ENCODE data around the gene TMEM53. TPM values are rescaled to one million over a fixed set of nuclear protein-coding genes. Genes with fewer than 3 reads are reported as not detected.
A peak's percentile ranks its signal among the peaks of the same experiment; 100 is the strongest.

TMEM53 gene
- polyA plus RNA-seq, 1 of the 3 experiments (the other 2 are of a cell fraction) = 14.9 TPM

DNA sequence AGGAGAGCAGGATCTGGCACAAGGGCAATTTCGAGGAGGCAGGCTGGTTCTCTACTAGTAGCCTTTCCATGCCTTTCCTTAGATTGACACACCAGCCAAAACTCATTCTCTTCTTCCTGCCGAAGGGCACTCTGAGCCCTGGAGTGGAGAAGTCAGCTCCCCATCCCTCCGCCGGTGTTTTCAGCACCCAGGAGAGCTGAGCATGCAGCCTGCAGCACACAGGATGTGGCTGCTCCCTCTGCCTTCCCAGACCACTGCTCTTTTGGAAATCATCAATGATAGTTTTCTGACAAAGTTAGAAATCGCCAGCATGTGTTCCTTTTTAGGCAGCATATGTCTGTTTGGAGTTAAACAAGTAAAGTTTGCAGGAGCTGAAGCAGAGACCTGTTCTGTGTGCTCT lies 45.0 kb upstream of the TMEM53 start:
- Histone ChIP-seq H3K27ac (ENCODE audit: low read depth in 2 of 2, low read length in 1 of 2) (no peak overlapping the region), H3K4me2 (no peak overlapping the region), H3K79me2 (ENCODE audit: insufficient read depth) (no peaks in the 10 kb centered on the region), H3K4me1 (ENCODE audit: control insufficient read depth in 1 of 2, insufficient read depth in 2 of 2, low read depth in 1 of 2, low read length in 1 of 2) (no peaks in the 10 kb centered on the region), H2AFZ (ENCODE audit: low read depth) (no peak overlapping the region), H3K9ac (no peak overlapping the region), H3K9me3 (no peaks in the 10 kb centered on the region), H3K27me3 (ENCODE audit: insufficient read depth) (no peaks in the 10 kb centered on the region), H3K9me2 (no peaks in the 10 kb centered on the region), H3F3A (replicated peaks; ENCODE audit: insufficient read depth) (peaks cover 19% of the 10 kb centered on the region), H4K20me1 (ENCODE audit: insufficient read depth) (no peaks in the 10 kb centered on the region), H3K36me3 (replicated peaks in 1 of 2; ENCODE audit: control insufficient read depth in 1 of 2, insufficient read depth in 2 of 2, low read length in 1 of 2) (no peaks in the 10 kb centered on the region), H3K4me3 (ENCODE audit: low read depth in 2 of 2, low read length in 1 of 2) (no peak overlapping the region)
- TF ChIP-seq, protein P1, sequence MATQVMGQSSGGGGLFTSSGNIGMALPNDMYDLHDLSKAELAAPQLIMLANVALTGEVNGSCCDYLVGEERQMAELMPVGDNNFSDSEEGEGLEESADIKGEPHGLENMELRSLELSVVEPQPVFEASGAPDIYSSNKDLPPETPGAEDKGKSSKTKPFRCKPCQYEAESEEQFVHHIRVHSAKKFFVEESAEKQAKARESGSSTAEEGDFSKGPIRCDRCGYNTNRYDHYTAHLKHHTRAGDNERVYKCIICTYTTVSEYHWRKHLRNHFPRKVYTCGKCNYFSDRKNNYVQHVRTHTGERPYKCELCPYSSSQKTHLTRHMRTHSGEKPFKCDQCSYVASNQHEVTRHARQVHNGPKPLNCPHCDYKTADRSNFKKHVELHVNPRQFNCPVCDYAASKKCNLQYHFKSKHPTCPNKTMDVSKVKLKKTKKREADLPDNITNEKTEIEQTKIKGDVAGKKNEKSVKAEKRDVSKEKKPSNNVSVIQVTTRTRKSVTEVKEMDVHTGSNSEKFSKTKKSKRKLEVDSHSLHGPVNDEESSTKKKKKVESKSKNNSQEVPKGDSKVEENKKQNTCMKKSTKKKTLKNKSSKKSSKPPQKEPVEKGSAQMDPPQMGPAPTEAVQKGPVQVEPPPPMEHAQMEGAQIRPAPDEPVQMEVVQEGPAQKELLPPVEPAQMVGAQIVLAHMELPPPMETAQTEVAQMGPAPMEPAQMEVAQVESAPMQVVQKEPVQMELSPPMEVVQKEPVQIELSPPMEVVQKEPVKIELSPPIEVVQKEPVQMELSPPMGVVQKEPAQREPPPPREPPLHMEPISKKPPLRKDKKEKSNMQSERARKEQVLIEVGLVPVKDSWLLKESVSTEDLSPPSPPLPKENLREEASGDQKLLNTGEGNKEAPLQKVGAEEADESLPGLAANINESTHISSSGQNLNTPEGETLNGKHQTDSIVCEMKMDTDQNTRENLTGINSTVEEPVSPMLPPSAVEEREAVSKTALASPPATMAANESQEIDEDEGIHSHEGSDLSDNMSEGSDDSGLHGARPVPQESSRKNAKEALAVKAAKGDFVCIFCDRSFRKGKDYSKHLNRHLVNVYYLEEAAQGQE (IDR thresholded peaks at IDR 0.05; ENCODE audit: low read depth, low read length) = peak; percentile 56; the same call in 1 of the 2 replicates
- no peak for TF ChIP-seq RFX5 (IDR thresholded peaks at IDR 0.05; ENCODE audit: low read length)
- no peak for DNase-seq
- ChIA-PET CTCF (interaction anchor here (7.8 kb wide), 1 partner anchor 10 kb away, joined by 52 read pairs; the partner anchor contains the start of gene RNU5D-1), POLR2A (no interaction called here)
- WGBS (ENCODE audit: low lambda C conversion rate) = 89% methylated on average over 4 of the region's 5 CpGs

- DNase-seq = no peak
- Histone ChIP-seq H3F3A (replicated peaks; ENCODE audit: insufficient read depth) (peaks cover 19% of the 10 kb centered on the region), H3K36me3 (replicated peaks in 1 of 2; ENCODE audit: control insufficient read depth in 1 of 2, insufficient read depth in 2 of 2, low read length in 1 of 2) (no peaks in the 10 kb centered on the region), H3K4me1 (ENCODE audit: control insufficient read depth in 1 of 2, insufficient read depth in 2 of 2, low read depth in 1 of 2, low read length in 1 of 2) (no peaks in the 10 kb centered on the region), H3K9ac (no peak overlapping the region), H3K9me2 (no peaks in the 10 kb centered on the region), H3K27me3 (ENCODE audit: insufficient read depth) (no peaks in the 10 kb centered on the region), H3K27ac (ENCODE audit: low read depth in 2 of 2, low read length in 1 of 2) (no peak overlapping the region), H3K79me2 (ENCODE audit: insufficient read depth) (no peaks in the 10 kb centered on the region), H3K4me2 (no peak overlapping the region), H2AFZ (ENCODE audit: low read depth) (no peak overlapping the region), H3K4me3 (ENCODE audit: low read depth in 2 of 2, low read length in 1 of 2) (no peak overlapping the region), H4K20me1 (ENCODE audit: insufficient read depth) (no peaks in the 10 kb centered on the region), H3K9me3 (no peaks in the 10 kb centered on the region)
- ChIA-PET POLR2A (no interaction called here), CTCF (interaction anchor here (1.8 to 7.8 kb wide), 3 partner anchors 10 to 21 kb away, joined by 5 to 52 read pairs (median 9); partner anchors contain the start of gene RNU5D-1)
- 80% methylated on average over 5 of the region's 6 CpGs for WGBS (ENCODE audit: low lambda C conversion rate)
- TF ChIP-seq, protein P2, sequence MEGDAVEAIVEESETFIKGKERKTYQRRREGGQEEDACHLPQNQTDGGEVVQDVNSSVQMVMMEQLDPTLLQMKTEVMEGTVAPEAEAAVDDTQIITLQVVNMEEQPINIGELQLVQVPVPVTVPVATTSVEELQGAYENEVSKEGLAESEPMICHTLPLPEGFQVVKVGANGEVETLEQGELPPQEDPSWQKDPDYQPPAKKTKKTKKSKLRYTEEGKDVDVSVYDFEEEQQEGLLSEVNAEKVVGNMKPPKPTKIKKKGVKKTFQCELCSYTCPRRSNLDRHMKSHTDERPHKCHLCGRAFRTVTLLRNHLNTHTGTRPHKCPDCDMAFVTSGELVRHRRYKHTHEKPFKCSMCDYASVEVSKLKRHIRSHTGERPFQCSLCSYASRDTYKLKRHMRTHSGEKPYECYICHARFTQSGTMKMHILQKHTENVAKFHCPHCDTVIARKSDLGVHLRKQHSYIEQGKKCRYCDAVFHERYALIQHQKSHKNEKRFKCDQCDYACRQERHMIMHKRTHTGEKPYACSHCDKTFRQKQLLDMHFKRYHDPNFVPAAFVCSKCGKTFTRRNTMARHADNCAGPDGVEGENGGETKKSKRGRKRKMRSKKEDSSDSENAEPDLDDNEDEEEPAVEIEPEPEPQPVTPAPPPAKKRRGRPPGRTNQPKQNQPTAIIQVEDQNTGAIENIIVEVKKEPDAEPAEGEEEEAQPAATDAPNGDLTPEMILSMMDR (IDR thresholded peaks at IDR 0.05) = no peak
- TF ChIP-seq TAF1 (IDR thresholded peaks at IDR 0.05; ENCODE audit: borderline replicate concordance, low read depth, low read length) = no peak
- no peak for TF ChIP-seq MEF2A (IDR thresholded peaks at IDR 0.05; ENCODE audit: borderline replicate concordance, low read depth)
- TF ChIP-seq EZH2phosphoT487 (IDR thresholded peaks at IDR 0.05; ENCODE audit: borderline replicate concordance, low read depth) = no peak
- TF ChIP-seq SIN3A (IDR thresholded peaks at IDR 0.05; ENCODE audit: borderline replicate concordance, low read depth, low read length) = no peak
- TF ChIP-seq, protein P3, sequence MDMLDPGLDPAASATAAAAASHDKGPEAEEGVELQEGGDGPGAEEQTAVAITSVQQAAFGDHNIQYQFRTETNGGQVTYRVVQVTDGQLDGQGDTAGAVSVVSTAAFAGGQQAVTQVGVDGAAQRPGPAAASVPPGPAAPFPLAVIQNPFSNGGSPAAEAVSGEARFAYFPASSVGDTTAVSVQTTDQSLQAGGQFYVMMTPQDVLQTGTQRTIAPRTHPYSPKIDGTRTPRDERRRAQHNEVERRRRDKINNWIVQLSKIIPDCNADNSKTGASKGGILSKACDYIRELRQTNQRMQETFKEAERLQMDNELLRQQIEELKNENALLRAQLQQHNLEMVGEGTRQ (IDR thresholded peaks at IDR 0.05; ENCODE audit: borderline replicate concordance, low read depth, low read length) = no peak
- no peak for TF ChIP-seq TEAD4 (IDR thresholded peaks at IDR 0.05; ENCODE audit: borderline replicate concordance, insufficient read depth)
- TF ChIP-seq NFIC (IDR thresholded peaks at IDR 0.05; ENCODE audit: borderline replicate concordance) = no peak
- TF ChIP-seq ZBTB33 (IDR thresholded peaks at IDR 0.05; ENCODE audit: borderline replicate concordance, low read depth) = no peak
- TF ChIP-seq, protein P4, sequence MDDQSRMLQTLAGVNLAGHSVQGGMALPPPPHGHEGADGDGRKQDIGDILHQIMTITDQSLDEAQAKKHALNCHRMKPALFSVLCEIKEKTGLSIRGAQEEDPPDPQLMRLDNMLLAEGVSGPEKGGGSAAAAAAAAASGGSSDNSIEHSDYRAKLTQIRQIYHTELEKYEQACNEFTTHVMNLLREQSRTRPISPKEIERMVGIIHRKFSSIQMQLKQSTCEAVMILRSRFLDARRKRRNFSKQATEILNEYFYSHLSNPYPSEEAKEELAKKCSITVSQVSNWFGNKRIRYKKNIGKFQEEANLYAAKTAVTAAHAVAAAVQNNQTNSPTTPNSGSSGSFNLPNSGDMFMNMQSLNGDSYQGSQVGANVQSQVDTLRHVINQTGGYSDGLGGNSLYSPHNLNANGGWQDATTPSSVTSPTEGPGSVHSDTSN (IDR thresholded peaks at IDR 0.05) = no peak
Measured at GRCh38 chr1:44718091-44718490, 43.8 kb upstream of the TMEM53 start.
